Head of caudate nucleus (tissue), 42 donors: ENCODE results near the gene AGER.
"Not testable (repeated sequence)": the region's sequence is repeated elsewhere in the genome, so short reads cannot be mapped to it uniquely, and the experiment has no call there.

ENCODE experiments used
- DNase-seq, 42 donors: peaks; one replicate each; pipeline versions ENCODE4 v3.0.0 to v3.0.0-alpha.2; 2020 to 2021; ENCODE audit warnings: mixed read lengths in 7 of 42
- intact Hi-C: fragments of 100-400 bp; cut with DNase I; formaldehyde crosslinking; loops from one replicate; pipeline ENCODE4 v1.15.0; 2022

Gene AGER

DNA sequence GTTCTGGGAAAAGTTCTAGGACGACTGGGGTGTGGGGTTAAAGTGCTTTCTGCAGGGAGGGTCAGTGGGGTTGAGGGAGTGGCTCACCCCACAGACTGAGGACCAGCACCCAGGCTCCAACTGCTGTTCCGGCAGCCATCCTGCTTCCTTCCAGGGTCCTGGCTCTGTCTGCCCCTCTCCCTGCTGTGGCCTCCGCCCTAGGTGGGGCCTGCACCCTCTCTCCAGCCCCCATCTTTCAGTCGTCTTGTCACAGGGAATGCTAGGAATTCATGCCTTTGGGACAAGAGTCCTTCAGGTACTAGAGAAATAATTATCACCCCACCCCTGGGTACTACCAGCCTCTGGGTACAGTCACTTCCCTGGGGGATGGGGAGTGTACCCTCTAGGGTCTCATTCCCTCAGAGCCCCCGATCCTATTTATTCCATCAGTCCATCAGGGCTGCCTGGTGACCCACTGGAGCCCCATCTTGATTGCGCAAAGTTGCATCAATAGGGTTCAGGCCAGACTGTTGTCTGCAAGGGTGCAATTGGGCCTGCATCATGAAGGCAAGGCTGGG, at the start of gene AGER:
Gene AGER, minus strand, starts transcription at position 170 of the 557 bp plus-strand sequence. Its CDS starts 31 bp downstream, at position 139.
- peak in 2 of 42 donors; percentile 3 to 4 for DNase-seq
- intact Hi-C loops, result no loop called here

DNA sequence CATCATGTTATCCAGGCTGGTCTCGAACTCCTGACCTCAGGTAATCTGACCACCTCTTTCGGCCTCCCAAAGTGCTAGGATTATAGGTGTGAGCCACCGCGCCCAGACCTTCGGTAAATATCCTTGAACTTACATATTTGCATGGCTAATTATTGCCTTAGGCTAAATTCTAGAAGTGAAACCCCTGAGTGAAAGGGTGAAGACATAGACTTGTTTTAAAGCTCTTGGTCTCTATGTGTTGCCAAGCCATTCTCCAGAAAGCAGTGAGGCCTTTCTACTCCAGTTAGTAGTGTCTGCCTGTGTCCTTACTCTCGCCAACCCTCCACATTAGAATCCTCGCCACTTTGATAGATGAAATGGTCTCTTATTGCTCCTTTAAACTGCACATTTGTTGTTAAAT, 42.4 kb upstream of the AGER start:
- intact Hi-C loops, result no loop called here
- DNase-seq, result no peak

DNA sequence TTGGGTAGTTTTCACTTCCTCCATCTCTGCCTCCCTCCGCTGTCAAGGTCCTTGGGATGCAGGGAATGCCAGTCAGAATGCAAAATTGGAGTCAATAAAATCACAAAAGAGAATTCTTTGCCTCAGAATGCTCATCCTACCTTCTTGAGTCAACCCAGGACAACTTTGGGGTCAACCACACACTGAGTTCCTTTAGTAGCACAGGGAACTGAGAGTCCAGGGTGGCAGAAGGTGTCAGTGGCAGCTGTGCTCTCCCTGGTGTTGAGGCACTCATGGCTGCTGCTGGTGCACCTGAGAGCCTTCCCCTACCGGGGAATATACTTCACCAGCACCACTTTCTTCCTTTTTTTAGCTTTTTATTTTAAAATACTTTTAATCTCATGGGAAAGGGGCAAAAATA, 40.6 kb upstream of the AGER start:
- DNase-seq, result no peak
- intact Hi-C loops, result no loop called here

DNA sequence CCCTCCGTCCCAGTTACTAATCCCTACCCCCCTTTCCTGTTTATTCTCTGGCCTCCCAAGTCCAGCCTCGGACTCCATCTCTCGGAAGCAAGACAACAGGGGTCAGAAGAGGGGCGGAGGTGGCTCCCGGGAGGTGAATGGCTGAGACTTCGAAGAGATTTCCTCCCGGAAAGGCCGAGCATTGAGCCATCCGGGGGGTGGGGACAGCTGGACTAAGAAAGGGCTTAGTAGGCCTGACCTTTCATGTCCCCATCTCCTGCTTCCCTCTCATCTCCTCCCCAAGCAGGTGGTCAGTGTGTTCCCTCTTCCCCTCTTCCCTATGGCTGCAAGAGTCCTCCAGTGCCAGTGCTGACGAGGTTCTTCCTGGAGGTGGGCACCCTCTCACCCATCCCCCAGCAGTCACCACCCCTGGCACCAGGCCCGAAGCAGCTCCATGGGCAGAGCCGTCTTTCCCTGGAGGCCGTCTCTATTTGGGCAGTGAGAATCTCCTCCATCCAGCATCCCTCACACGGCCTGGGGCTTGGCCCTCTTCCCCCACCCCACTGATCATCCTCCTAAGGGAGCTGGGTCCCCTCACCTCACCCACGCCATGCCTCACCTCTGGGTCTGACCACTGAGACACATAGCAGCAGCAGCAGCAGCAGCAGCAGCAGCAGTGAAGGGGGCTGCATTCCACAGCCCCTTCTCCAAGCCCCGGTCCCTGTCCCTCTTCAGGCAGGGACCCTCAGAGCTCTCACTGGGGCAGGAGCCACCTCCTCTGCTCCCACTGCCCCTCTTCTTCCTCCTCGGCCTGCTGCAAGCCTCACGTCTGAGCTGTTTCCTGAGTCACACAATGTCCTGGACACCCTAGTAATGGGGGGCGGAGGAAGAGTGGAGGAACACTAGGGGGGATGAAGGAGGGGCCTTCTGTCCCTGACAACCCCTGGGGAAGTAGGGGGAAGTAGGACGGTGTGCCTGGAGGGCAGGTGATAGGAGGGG, 39.5 kb upstream of the AGER start, which contains the start of gene NOTCH4:
Gene NOTCH4, minus strand, starts transcription at position 810 of the 978 bp plus-strand sequence. Its CDS starts 139 bp downstream, at position 671.
- peak in 1 of 42 donors; percentile 16 for DNase-seq

DNA sequence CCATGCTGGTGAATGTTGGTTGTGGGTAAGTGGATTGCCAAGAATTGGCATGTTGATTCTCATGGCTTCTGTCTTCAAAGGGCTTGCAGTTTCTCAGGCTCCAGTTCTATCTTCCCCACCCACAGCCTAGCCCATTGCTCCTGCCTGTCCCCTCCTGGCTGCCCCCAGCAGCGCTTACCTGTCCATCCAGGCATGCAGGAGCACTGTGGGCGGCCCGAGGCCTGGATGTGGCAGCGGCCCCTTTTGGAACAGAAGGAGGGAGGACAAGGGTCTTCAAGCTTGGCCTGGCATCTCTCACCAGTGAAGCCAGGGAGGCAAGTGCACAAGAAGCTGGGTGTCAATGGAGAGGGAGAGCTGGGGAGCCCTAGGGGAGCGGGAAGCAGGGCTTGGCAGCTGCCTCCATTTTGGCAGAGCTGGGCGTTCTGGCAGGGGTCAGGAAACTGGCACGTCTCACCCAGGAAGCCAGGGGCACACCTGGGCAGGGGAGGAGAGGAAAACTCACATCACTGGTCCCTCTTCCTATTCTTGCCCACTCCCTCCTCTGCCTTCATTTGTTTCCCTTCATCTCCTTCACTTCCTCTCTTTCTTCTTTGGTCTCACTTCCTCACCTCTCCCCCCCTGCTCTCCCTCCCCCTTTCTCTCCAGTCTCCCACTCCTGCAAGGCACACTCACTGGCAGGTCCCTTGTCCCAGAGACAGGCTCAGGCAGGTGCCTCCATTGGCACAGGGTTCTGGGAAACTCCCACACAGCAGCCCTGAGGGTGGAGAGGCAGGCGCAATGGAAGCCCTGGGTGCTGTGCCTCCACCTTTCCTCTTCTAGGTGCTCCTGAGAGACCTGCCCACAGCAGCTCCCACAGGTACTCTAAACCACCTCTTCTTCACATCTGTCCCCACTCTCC, 38.5 kb upstream of the AGER start:
- intact Hi-C loops, result no loop called here

More for the DNA sequence above, 39.5 kb upstream of the AGER start, which contains the start of gene NOTCH4:
- intact Hi-C loops, result no loop called here

DNA sequence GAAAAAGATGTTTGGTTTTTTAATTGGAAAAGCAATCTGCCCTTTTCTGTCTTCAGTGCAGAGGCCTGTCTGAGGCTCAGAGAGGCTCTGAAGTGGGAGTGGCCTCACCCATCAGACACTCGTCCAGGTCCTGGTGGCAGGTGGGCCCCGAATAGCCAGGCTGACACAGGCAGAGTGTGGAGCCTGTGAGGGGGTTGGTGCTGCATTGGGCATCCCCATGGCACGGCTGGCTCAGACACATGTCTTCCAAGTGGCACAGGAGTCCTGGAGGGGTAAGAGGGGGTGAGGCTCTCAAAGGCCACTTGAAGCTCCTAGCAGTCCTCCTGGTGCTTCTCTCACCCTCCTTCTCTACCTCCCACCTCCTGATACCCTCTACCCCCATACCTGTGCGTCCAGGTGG, 36.0 kb upstream of the AGER start:
- intact Hi-C loops, result no loop called here
- DNase-seq, result peak in 1 of 42 donors; percentile 29

More for the DNA sequence above, 38.5 kb upstream of the AGER start:
- peak in 1 of 42 donors; percentile 29 for DNase-seq

DNA sequence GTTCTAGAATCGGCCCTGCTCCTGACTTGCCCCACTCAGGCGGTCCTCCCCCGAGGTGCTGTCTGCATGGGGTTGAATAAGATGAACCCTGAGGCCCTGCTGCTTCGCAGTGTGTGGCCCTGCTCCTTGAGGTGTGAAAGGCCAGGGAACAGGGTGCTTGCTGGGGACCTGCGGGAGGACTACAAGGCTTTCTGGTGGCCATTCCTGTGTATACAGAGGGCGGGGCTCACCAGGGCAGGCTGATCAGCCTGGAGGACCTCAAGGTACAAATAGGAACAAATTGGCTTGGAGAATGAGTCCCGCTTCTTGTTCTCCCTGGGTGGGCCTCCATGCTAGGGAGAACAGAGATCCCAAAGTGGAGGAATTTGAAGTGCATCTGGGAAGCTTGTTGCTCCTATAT, 34.1 kb upstream of the AGER start:
- intact Hi-C loops, result no loop called here
- peak in 1 of 42 donors; percentile 19 for DNase-seq

DNA sequence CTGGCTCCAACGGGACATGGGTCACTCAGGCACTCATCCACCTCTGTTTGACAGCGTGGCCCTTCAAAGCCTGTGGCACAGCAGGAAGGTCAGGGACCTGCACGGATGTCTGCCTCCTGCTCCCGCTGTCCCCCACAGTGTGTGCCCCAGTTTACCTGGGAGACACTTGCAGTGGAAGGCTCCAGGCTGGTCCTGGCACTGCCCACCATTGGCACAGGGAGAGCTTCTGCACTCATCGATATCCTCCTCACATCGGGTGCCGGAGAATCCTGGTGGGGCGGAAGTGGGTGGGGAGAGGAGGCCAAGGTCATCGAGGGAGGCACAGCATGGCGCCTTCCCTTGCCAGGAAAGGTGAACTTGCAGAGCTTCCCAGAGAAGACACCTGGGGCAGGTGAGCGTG, 32.9 kb upstream of the AGER start:
- intact Hi-C loops, result no loop called here
- DNase-seq, result peak in 1 of 42 donors; percentile 24

DNA sequence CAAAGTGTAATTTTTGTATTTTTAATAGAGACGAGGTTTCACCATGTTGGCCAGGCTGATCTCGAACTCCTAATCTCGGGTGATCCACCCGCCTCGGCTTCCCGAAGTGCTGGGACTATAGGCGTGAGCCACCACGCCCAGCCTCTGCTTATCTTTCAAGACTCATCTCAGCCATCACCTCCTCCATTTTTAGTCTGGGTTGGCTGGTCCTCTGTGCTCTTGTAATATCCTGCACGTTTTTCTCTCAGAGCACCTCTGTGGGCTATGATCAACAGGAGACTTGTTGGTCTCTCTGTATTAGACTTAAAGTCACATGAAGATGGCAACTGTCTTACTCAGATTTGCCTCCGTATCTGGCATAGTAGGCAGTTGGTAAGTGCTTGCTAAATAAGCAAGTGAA, 32.2 kb upstream of the AGER start:
- DNase-seq, result peak in 1 of 42 donors; percentile 5
- intact Hi-C loops, result no loop called here

DNA sequence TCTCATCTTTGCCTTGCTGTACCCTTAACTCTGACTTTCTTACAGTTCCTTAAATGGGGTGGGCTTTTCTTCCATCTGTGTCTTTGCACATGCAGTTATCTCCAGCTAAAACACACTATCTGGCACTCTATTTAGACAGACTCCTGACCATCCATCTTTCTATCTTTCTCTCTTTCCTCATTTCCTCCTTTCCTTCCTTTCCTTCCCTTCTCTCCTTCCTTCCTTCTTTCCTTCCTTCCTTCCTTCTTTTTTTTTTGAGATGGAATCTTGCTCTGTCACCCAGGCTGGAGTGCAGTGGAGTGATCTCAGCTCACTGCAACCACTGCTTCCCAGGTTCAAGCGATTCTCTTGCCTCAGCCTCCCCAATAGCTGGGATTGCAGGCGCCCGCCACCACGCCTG, 31.6 kb upstream of the AGER start:
- intact Hi-C loops, result no loop called here
- no peak for DNase-seq

DNA sequence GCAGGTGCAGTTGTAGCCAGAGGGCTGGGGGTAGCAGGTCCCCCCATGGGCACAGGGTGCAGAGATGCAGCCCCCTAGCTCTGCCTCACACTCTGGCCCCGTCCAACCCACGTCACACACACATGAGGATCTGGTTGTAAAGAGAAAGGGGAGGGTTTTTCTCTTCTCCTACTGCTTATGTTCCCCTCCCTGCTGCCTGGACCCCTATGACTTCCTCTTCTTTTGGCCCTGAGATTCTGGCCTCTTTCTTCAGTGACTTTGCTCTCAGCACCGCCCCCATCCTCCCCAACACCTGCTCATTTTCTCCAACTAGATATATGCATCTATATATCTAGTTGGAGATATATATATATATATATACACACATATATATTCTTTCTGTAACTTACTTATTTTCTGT, 30.1 kb upstream of the AGER start:
- intact Hi-C loops, result no loop called here
- DNase-seq, result no peak

DNA sequence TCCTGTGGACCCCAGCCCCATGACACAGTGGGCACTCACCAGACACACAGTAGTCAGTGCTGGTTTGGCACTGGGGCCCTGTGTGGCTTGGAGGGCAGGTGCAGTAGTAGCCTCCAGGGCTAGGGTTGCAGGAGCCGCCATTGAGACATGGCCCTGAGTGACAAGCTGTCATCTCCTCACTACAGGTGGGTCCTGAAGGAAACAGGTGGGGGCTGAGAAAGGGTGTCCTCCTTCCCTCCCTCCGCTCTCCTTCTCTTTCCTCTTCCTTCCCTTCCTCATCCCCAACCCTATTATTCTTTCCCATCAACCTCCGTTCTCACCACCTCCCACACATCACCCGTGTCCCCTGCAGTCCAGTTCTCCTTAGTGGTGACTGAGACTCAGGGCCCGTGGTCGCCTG, 29.6 kb upstream of the AGER start:
- peak in 1 of 42 donors; percentile 24 for DNase-seq
- intact Hi-C loops, result no loop called here

DNA sequence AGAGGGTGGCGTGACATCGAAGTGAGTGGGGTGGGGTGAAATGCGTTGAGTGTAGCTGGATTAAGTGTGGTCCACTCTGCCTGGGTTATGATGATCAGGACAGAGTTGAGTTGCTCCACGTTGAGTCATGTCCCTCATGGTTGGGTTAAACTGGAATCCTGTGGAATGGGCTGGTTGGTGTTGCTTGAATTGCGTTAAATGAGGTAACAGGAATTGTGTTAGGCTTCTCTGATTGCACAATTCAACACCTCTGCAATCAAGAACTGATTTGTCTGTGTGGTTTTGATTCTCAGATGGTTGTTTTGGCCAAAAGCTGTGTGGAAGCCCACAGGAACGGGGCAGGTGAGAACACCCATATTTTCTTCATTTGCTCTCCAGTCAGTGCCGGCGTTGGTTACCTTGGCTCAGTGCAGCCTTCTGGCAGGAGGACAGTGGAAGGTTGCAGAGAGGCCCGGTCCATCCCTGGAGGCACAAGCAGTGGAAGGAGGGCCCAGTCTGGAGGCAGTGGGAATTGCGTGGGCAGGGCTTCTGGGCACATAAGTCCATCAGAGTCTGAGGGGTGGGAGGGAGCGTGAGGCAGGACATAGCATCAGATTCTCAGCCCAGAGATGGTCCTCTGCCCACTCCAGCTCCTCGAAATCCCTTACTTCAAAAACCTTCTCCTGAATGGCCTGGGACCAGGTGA, 28.2 kb upstream of the AGER start:
- peak in 1 of 42 donors; percentile 21 for DNase-seq
- intact Hi-C loops, result no loop called here

DNA sequence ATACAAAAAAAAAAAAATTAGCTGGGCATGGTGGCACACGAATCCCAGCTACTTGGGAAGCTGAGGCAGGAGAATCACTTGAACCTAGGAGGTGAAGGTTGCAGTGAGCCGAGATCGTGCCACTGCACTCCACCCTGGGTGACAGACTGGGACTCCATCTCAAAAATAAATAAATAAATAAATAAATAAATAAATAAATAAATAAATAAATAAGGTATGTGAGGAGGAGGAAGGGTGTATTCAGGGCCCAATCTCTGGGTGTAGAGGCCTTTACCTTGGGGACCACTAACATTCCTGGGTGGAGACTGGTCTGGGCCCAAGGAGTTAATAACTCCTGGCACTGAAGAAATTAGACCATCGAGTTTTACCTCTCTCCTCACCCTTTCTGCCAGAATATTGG, 27.4 kb upstream of the AGER start:
- intact Hi-C loops, result not testable (repeated sequence)
- peak in 1 of 42 donors; percentile 7 for DNase-seq

DNA sequence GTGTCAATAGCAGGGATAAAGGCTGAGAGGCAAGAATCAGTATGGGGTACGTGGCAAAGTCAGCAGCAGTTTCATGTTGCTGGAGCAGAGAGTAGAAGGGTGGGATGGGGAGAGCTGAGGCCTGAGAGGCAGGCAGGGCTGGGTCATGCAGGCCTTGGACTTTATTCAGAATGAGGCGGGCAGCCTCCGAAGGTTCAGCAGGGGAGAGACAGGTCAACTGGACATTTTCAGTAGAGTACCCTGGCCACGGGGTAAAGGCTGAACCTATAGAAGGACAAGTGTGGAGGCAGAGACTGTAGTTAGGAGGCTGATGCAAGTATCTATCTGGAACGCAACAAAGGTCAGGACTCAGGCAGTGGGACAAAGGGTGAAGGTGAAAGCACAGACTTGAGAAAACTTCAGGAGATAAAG, 26.1 kb upstream of the AGER start:
- intact Hi-C loops, result no loop called here
- no peak for DNase-seq

DNA sequence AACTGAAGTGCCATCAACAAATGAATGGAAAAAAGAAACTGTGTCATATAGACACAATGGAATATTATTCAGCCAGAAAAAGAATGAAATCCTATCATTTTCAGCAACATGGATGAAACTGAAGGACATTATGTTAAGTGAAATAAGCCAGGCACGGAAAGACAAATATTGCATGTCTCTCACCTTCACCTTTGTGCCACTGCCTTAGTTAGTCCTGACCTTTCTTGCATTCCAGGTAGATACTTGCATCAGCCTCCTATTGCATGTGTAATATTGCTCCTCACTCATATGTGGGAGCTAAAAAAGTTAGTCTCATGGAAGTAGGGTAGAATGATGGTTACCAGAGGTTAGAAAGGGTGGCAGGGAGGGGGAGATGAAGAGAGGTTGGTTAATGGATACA, 24.9 kb upstream of the AGER start:
- intact Hi-C loops, result no loop called here
- DNase-seq, result no peak

DNA sequence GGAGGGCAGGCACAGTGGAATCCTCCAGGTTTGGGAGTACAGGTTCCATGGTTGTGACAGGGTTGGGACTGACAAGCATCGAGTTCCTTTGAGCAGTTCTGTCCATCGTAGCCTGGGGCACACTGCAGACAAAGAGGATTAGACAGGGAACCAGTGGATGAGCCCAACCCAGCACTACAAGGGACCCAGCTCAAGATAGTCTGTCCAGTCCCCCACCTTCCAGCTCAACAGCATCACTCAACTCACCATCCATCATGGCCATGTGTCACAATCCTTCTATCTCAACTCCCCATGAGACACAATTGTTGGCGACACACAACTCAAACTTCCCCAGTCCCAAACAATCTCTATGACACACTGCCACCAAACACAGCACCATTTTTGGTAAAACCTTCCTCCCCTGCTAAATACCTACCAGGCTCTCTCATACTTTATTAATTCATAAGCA, 20.2 kb upstream of the AGER start:
- intact Hi-C loops, result no loop called here
- DNase-seq, result no peak

DNA sequence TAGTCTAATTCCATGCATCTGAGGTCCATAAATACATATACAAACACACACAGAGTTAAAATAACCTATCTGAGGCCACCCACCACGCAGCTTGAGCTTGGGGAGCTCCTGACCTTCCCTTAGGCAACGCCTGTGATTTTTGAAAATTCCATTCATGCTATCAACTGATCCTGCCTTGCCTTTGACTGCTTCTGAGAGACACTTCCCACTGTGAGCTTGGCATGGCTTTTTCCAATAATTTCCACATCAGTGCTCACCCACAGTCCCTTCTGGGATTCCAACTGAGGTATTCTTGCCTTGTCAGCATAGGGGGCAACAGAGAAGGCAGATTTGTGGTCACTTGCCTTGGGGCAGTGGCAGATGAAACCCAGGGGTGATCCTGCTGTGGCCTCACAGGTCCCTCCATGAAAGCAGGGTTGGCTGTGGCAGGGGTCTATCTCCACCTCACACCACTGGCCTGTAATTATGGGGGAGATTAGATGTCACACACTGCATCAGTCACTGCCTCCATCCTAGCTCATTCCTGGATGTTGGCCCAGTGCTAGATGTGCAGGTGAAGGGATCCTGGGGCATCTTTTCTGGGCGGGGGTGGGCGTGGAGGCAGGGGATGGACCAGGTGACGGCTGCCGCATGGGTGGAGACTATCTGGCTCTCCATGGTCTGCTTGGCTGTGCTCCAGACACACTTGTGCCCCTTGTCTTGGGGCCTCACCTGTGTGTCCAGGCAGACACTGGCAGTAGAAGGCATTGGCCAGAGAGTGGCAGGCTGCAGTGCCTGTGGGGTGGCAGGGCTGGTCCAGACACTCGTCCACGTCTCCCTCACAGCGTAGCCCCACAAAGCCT, 19.6 kb upstream of the AGER start:
- intact Hi-C loops, result no loop called here
- DNase-seq, result no peak
